ENCODE data around the gene DAGLA.

Gene DAGLA

DNA sequence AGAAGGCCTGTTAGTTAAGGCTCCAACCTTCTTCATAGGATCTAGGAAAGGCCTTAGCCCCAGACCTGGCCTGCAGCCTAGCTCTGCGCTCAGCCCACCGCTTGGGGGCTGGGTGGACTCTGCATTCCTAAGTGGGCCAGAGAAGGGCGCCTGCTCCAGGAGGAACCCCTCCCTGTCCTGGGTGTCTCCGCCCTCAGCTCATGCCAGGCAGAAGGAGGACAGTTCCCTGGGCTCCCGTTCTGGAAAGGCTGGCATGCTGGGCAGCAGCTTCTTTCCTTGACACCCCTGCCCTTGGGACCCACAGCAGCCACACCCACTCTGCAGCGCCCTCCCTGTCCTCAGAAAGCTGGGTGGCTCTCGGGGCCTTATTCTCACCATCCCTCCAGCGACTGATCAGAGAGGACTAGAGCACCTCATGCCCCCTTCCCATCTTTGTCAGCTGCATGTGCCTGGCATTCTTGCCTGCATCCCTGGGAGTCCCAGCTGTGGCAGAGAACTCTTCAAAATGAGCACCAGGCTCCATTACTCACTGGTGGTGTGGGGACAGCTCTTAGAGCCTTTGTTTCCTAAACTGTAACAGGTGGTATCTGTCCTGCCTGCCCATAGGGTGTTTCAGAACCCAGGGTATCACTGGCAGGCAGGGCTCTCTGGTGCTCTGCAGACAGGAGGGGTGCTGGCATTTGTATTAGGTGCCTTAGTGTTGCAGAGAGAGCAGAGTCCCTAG, 51.9 kb downstream of the DAGLA start:
- H3K9me3 ChIP-seq (replicated peaks; ENCODE audit: insufficient read depth, low read length), result no peaks in the 10 kb centered on the region
- no peak overlapping the region for H3K4me2 ChIP-seq (ENCODE audit: low read depth, low read length)
- H2AFZ ChIP-seq (ENCODE audit: low read length), result no peak overlapping the region
- TF ChIP-seq EZH2 (optimal IDR thresholded peaks at IDR 0.05; ENCODE audit: low read depth, low read length), result no peak
- TF ChIP-seq, protein P1, sequence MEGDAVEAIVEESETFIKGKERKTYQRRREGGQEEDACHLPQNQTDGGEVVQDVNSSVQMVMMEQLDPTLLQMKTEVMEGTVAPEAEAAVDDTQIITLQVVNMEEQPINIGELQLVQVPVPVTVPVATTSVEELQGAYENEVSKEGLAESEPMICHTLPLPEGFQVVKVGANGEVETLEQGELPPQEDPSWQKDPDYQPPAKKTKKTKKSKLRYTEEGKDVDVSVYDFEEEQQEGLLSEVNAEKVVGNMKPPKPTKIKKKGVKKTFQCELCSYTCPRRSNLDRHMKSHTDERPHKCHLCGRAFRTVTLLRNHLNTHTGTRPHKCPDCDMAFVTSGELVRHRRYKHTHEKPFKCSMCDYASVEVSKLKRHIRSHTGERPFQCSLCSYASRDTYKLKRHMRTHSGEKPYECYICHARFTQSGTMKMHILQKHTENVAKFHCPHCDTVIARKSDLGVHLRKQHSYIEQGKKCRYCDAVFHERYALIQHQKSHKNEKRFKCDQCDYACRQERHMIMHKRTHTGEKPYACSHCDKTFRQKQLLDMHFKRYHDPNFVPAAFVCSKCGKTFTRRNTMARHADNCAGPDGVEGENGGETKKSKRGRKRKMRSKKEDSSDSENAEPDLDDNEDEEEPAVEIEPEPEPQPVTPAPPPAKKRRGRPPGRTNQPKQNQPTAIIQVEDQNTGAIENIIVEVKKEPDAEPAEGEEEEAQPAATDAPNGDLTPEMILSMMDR (IDR thresholded peaks at IDR 0.05; ENCODE audit: low read length), result no peak
- no peak for TF ChIP-seq EZH2phosphoT487 (IDR thresholded peaks at IDR 0.05; ENCODE audit: low read length)
- no peaks in the 10 kb centered on the region for H3K4me1 ChIP-seq (ENCODE audit: low read length)
- no peak overlapping the region for H3K27ac ChIP-seq (ENCODE audit: low read length)
- H3K9ac ChIP-seq (ENCODE audit: low read length), result no peak overlapping the region
- no peaks in the 10 kb centered on the region for H3K36me3 ChIP-seq (replicated peaks; ENCODE audit: insufficient read depth, low read length)
- no peaks in the 10 kb centered on the region for H4K20me1 ChIP-seq (ENCODE audit: insufficient read depth, low read length)
- H3K79me2 ChIP-seq (ENCODE audit: low read length), result no peaks in the 10 kb centered on the region
- no peak overlapping the region for H3K4me3 ChIP-seq (ENCODE audit: low read length)
- no peak for DNase-seq
- H3K9me2 ChIP-seq (replicated peaks; ENCODE audit: insufficient read depth, low read length), result no peaks in the 10 kb centered on the region
- H3K27me3 ChIP-seq (replicated peaks; ENCODE audit: insufficient read depth, low read length), result peaks cover 72% of the 10 kb centered on the region
- H3F3A ChIP-seq (ENCODE audit: insufficient read depth, low read length), result no peaks in the 10 kb centered on the region

DNA sequence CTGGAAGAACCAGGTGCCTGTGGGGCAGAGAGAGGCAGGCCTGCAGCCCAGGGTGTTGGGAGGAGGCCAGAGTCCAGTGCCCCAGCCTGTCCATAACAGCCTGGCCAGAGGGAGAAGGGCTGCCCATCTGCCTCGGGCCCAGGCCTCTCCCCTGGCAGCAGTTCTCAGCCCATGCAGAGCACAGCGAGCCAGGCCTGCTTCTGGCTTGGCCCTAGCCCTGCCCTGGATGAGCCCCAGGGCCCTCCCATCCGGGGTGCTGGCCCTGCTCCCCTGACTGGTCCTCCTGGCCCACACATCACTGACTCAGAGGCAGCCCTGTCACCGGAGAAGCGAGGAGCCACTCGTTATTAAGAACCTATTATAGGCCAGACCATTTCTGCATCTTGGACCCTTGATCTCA, 52.5 kb downstream of the DAGLA start:
- Histone ChIP-seq H3K36me3 (replicated peaks; ENCODE audit: insufficient read depth, low read length) (no peaks in the 10 kb centered on the region), H3K4me3 (ENCODE audit: low read length) (no peak overlapping the region), H3K27me3 (replicated peaks; ENCODE audit: insufficient read depth, low read length) (peaks cover 72% of the 10 kb centered on the region), H3K9ac (ENCODE audit: low read length) (no peak overlapping the region), H3F3A (ENCODE audit: insufficient read depth, low read length) (no peaks in the 10 kb centered on the region), H3K79me2 (ENCODE audit: low read length) (no peaks in the 10 kb centered on the region), H2AFZ (ENCODE audit: low read length) (0 out of 2 replicates have a peak overlapping the region, but pooled peaks have one; percentile 50), H4K20me1 (ENCODE audit: insufficient read depth, low read length) (no peaks in the 10 kb centered on the region), H3K9me2 (replicated peaks; ENCODE audit: insufficient read depth, low read length) (no peaks in the 10 kb centered on the region), H3K27ac (ENCODE audit: low read length) (no peak overlapping the region), H3K4me2 (ENCODE audit: low read depth, low read length) (no peak overlapping the region), H3K9me3 (replicated peaks; ENCODE audit: insufficient read depth, low read length) (no peaks in the 10 kb centered on the region), H3K4me1 (ENCODE audit: low read length) (no peaks in the 10 kb centered on the region)
- TF ChIP-seq EZH2phosphoT487 (IDR thresholded peaks at IDR 0.05; ENCODE audit: low read length) (no peak), EZH2 (optimal IDR thresholded peaks at IDR 0.05; ENCODE audit: low read depth, low read length) (no peak)
- TF ChIP-seq, protein P1 (IDR thresholded peaks at IDR 0.05; ENCODE audit: low read length), result no peak
- no peak for DNase-seq

DNA sequence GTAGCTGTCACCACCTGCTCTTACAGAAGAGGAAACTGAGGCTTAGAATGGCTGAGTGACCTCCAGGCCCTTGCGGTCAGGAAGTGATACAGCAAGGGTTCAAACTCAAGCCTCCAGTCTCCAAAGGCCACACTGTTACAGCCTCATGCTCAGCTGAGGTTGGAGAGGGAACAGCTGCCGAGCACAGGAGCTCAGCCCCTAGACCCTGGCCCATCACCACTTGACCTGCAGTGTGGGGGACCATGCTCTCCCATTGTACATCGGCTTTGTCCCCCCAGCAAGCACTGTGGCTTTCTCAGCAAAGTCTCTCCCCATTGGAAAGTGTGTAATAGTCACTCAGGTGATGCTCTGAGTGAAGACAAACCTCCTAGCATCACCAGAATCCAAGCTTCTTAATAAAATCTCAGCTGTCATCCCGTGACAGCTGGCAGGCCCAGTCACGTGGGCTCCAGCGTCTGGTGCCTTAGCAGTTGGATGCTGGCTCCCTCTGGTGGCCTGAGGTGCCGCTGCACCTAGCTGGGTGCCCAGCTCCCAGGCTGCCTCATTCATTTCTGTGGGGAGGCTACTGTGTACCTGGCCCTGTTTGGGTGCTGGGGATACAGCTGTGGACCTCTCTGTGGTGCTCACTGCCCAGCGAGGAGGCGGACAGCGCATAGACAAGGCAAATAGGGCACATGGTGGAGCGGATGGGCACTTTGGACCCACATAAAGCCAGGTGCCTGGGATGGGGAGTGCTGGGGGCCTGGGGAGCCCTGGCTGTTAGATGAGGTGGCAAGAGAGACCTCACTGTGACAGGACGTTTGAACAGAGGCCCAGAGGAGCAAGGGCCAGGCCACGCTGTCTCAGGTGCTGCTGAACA, 53.2 kb downstream of the DAGLA start:
- no peaks in the 10 kb centered on the region for H3F3A ChIP-seq (ENCODE audit: insufficient read depth, low read length)
- no peaks in the 10 kb centered on the region for H3K9me2 ChIP-seq (replicated peaks; ENCODE audit: insufficient read depth, low read length)
- TF ChIP-seq, protein P1 (IDR thresholded peaks at IDR 0.05; ENCODE audit: low read length), result peak; percentile 97
- TF ChIP-seq EZH2 (optimal IDR thresholded peaks at IDR 0.05; ENCODE audit: low read depth, low read length), result no peak
- H3K4me3 ChIP-seq (ENCODE audit: low read length), result no peak overlapping the region
- H3K4me1 ChIP-seq (ENCODE audit: low read length), result no peaks in the 10 kb centered on the region
- H3K9me3 ChIP-seq (replicated peaks; ENCODE audit: insufficient read depth, low read length), result no peaks in the 10 kb centered on the region
- no peaks in the 10 kb centered on the region for H3K79me2 ChIP-seq (ENCODE audit: low read length)
- peak; percentile 80 for DNase-seq
- no peaks in the 10 kb centered on the region for H3K36me3 ChIP-seq (replicated peaks; ENCODE audit: insufficient read depth, low read length)
- no peaks in the 10 kb centered on the region for H4K20me1 ChIP-seq (ENCODE audit: insufficient read depth, low read length)
- no peak overlapping the region for H3K9ac ChIP-seq (ENCODE audit: low read length)
- H3K4me2 ChIP-seq (ENCODE audit: low read depth, low read length), result no peak overlapping the region
- H2AFZ ChIP-seq (ENCODE audit: low read length), result peak overlapping the region; percentile 50
- H3K27me3 ChIP-seq (replicated peaks; ENCODE audit: insufficient read depth, low read length), result peaks cover 72% of the 10 kb centered on the region
- no peak overlapping the region for H3K27ac ChIP-seq (ENCODE audit: low read length)

Data from MM.1S (cell line).